Islet of Langerhans (tissue), 1 donor: Measurements from ENCODE around the gene AFDN.

ENCODE experiments used
- FAIRE-seq: peaks from one replicate; lab custom pipeline; 2011; peaks lifted over from hg19 to GRCh38; lab: Jason Lieb, UNC

AFDN gene

DNA sequence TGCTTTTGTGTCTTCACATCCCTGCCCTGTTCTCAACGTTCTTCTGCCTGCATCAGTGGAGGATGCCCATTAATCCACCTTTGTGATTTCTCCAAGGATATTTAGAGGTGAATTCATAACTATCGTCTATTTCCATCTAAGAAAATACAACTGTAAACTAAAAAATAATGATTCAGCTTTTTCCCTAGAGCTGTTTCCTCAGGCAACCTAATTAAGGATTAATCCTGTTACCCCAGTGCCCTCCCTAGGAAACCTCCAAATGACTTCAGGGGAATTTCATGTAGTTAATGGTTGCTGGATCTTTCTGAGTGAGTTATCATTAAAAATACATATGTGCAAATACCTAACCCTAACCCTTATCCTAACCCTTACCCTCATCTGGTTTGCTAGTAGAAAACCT, 14.6 kb upstream of the AFDN start:
- FAIRE-seq: no peak

DNA sequence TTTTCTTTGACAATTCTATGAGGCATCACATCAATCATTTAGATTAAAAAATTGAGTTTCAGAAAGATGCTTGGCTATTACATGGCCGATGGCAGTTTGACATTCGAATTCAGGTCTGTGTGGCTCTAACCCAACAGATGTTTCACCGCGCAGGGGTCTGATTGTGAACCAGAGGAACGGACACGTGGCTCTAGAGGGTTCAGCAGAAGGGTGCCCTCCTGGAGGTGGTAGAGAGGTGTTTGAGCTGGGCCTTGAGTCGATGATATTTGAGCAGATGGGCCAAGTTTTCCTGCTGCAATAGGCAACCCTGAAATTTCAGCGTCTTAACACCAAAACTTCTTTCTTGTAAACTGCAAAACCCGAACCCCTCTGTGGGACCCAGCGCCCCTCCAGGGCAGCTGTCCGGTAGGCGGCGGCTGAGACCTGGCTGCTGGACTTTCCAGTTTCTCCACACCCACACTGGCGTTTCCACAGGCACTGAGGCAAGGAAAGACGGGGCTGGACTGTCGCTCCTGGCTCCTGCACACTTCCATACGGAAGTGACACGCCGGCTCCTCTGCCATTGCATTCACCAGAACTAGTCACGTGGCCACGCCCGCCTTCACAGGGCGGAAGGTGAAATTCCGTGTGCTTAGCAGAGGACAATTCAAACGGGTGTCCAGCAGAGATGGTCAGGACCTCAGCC, 11.3 kb upstream of the AFDN start:
- no peak for FAIRE-seq

DNA sequence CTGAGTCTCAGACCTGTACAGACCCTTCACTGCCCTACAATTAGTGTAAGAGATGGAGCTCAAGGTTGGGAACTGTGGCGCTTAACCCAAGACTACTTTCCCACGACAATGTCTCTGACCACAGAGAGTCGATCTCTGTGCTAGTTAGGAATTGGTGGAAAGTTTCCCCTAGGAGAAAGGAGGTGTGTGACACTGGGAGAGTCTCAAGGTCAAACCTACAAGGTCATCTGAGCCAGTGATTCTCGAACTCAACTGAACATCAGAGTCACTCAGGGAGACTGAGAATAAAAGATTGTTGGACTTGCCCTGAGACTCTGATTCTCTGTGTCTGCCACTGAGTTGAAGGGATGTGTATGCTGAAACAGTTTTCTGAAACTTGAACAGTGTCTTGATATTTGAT, 9.7 kb upstream of the AFDN start:
- FAIRE-seq: no peak

DNA sequence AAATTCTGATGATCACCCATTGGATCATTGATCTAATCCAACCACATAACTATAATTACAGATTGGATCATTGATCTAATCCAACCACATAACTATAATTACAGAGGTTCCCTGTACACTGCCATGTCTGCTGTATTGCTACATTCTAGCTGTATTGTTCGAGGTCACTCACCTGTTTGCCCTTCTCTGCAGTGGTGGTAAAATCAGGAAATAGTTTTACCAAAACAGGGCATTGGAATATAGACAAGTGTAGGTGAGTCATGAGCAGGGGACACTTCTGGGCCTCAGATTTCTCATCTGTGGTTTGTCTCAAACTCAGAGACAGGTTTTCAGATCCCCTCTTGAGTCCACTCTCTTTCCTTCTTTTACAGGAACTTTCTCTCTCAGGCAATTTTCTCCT, 9.0 kb upstream of the AFDN start:
- no peak for FAIRE-seq

DNA sequence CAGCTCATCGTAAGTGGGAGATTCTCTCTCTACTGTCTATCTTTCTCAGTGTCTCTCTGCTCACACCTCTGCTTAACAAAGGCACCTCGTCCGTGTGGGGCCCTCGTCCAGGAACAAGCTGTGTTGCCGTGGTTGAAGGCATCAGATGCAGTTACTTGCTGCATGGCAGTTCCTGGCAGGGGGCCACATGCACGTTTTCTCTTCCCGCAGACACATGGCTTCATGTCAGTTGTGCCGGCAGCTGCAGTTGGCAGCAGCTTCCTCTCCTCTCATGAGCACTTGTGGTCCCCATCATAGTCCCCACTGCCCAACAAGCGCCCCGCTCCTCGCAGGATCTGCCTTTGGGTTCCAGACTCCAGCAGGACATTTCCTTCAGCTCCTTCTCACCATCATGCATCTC, 7.1 kb upstream of the AFDN start:
- FAIRE-seq: no peak

DNA sequence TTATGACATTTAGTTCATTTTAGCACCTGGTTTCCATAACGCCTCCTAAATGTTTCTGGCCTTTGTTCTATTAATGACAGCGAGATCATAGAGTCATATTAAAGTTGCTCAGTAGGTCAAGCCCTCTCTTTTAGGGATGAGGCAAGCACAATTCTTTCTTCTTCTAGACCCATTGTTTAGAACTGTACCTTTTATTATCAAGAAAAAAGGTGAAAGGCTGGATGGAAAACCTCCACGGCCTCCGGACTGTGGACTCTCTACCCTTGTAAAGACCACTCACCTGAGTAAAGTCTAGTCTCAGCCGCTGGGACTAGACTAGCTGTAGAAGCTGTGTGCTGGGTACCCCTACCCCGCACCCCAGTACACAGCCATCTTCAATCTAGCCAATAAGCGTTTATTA, 6.0 kb upstream of the AFDN start:
- FAIRE-seq: no peak

DNA sequence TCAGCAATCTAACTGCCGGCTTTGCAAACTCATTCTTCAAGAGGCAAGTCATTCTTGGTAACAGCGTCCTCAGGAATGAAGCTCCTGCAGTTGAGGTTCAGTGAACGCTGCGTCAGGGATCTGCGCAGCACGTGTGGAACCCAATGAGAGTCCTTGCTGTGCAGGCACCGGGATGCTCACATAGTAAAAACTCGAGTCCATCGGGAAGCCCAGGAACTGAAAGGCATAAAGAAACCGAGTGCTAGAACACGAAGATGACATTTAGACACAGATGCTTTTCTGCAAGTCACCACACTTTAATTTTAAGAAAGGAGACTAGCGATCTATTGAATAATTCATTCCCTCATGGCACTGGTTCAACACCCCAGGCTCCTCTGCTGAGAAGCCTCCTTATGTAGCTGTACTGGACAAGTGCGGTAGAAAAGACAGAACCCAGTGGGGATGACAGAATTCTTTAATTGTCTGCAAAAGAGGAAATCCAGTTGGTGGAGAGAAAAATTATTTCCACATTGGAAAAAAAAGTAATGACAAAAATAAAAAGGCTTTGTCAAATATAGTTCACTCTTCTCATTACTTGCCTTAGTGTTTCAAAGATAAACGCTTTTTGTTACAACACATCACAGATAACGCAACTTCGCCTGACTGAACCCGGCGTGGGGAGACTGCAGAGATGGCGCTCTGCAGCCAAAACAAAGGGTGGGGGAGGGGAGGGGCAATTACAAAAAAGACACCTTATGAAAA, 1.9 kb upstream of the AFDN start:
- no peak for FAIRE-seq

DNA sequence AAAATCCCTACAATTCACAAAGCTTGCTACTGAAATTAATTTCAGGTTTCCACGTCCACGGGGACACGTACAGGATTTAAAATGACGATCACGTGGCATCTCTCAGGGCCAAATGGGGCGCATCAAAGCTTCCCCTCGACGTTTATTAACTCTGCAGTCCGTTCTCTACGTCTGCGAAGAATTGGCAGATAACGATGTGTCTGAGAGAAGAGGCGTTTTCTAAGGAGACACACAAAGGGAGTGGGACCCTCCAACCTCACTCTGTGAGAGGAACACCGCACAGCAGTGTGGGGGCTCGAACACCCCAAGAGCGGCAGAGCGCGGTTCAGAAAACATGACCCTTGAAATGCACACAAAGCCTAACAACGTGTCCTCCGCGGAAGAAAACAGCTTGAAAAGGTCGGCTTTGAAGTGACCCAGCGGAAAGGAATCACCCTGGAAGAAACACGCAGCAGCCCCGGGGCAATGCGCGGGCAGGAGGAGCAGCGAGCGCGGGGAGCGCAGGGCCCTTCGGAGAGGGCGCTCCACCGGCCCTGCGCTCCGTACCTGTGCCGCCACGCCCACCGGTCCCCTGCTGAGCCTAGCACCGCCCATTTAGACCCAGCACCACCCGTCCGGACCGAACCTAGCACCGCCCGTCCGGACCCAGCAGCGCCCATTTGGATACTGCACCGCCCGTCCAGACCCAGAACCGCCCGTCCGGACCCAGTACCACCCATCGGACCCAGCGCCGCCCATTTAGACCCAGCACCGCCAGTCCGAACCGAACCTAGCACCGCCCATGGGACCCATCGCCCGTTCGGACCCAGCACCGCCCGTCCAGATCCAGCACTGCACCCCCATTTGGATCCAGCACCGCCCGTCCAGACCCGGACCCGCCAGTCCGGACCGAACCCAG, 1.1 kb upstream of the AFDN start:
- FAIRE-seq: no peak

DNA sequence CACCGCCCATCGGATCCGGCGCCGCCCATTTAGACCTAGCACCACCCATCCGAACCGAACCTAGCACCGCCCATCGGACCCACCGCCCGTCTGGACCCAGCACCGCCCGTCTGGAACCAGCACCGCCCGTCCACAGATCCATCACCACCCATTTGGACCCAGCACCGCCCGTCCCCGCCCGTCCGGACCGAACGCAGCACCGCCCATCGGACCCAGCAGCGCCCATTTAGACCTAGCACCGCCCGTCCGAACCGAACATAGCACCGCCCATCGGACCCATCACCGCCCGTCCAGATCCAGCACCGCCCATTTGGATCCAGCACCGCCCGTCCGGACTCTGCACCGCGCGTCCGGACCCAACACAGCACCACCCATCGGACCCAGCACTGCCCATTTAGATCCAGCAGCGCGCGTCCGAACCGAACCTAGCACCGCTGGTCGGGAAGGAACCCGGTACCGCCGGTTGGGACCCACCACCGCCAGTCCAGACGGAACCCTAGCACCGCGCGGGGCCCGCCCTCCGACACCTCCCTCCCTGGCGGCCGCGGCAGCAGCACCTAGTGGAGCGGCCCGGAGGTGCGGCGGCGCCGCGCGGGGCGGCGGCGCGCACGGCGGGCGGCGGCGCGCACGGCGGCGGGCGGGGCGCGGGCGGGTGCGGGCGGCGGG, 348 bp upstream of the AFDN start:
- FAIRE-seq: no peak

DNA sequence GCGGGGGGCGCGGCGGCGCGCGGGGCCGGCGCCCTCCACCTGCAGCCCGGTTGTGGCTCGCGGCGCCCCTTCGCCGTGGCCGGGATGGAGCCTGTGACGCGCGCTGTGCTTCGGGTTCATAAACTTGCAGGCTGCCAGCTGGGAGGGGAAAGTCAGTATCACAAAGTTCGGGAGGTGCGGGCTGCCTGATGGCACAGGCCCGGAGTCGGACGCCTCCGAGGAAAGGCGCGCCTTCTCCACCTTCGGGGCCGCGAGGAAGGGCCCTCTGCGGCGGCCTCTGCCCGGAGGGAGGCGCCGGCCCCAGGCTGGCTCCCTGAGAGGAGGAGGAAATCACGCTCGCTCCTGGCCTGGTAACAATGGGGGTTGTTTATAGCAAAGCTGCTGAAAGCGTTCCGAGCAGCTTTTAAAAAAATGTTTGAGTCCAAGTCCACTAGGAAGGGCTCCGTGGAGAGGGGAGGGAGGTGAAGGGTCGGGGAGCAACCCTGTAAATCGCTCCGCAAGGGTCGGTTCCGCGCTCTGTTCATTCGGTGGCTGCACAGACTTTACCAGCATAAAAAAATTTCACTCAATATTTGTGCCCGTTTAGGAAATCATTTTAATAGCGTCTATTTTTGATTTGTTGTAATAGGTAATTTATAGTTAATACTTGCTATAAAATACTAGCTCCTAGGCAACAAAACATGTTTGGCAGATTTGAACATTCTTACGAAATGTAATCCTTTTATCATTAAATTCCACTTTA, 1.0 kb downstream of the AFDN start:
- FAIRE-seq: no peak

DNA sequence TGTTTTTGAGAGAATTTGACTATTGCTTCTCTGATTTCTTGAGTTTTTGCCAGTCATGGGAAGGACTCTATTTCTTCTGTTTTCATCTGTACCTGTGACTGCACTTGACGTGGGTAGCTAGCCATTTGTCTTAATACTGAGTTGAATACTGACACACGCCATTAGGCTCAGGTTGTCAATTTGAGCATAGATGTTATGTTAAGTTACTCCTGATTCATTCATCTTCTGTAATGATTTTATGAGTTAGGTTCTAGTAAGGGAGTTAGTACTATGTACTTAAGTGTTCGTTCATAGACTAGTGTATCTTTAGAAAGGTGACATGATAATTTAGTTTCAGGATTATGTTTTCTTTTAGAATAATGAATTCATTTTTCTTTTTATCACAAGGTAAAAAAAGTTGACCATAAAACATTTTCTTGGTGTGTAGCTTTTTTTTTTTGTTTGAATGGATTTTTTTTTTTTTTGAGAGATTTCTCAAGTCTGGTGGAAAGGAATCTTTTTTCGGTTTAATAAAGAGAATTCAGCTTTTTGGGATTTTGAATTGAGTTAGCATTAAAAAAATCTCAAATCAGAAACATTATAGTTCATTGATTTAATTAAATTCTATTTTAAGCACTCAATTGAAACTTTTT, 1.7 kb downstream of the AFDN start:
- no peak for FAIRE-seq

DNA sequence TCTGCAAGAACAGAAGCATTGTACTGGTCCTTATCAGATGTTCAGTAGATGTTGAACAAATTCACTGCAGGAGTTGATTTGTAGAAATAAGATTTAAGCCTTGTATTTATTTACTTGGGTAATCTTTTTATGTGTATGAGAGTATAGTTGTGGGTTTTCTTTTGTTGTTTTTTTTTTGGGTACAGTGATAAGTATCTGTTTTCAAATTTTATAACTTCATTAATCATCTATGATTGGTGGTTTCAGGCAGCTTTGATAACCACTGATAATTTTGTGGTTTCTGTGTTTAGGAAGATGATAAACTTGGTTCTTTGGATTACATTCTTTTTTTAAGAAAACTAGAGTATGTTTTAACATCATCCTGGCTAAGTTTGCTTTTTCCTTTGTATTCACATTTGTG, 2.8 kb downstream of the AFDN start:
- FAIRE-seq: no peak

DNA sequence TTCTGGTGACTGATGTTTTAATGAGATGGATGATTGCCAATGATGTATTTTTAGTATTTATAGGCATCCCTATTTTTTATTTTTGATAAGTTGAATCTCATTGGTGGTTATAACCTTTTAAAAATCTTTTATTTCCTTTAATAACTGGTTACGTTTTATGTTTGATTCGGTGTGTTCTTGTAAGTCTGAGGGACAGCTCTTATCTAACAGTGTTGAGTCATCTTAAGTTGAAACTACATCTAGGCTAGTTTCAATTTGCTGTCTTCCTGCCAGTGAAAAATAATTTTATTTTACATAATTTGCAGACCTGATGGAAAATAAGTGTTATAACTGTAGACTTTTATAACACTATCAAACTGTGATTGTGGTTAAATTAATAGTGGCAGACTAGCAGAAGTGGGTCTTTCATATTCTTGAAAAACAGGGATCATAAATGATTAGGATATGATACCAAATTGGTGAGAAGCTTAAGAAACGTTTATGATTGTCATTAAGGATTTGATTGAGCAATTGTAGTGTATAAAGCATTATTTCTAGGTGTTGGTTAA, 4.6 kb downstream of the AFDN start:
- FAIRE-seq: peak; percentile 90

DNA sequence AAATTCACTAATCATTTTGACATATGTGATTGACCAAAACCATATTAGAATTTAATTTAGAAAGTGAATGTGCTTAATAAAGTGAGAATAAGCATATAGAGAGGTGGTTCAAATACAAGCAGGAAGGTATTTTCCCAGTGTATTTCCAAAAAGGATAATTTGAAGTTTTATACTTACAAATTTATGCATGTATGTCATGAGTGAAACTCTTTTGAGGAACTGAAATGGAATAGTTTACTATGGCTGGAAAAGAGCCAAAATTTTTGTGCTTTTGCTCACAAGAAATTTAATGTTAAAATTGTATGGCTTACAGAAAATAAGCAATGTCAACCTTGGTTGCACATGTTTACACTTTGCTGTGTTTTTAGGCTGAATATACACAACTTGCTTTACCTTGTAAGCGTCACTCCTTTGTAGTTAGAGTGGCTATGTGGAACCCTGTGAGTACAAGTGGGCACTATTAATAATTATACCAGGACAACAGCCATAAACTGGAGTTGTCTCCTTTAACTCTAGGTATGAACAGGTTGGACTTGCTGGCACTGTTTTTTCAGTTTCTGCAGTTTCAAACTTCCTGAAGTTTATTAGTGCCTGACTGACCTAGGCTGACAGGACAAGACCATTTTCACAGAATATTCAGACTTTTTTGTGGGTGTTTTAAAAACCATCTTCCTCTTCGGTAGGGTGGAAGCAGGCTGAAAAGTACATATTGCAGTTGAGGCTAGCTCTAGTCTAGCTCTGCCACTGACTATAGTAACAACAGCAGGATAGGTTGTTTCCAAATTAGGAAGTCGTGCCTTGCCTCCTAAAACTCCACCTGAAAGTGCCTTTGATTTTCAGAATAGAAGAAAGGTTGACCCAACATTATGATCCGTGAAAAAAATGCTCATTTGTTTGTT, 6.0 kb downstream of the AFDN start:
- FAIRE-seq: no peak

DNA sequence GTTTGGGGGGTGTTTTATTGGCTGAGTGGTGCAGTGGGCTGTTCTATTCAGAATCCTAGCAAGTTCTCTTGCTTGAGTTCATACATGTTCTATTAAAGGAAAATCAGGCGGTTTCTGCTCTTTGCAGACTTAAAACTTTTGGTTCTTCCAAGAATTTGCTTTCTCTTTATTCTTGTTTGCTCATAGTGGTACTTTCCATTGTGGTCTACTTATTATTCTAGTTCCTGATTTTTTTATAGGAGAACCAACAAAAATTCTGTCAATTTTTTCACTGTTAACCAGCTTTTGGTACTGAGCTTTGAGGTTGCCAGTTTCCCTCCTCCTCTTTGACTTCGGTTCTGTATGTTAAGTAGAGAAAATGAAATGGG, 6.7 kb downstream of the AFDN start:
- FAIRE-seq: no peak

DNA sequence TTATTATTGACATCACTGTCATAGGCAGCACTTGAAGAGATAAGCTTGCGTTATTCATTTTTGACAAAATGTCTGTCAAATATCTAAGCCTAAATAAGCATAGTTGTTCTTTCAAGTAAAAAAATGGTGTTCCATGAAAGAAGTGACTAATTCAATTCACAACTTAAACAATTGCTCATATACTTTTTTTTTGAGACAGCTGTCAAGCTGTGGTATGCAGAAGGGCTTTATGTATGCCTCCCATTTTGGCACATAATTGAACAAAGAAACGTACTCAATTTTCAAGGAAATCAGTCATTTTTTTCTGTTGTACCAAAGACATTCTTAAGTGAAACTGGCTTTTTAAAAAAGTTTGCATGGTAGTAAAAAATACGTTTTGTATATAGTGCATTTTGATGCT, 8.5 kb downstream of the AFDN start:
- FAIRE-seq: no peak

DNA sequence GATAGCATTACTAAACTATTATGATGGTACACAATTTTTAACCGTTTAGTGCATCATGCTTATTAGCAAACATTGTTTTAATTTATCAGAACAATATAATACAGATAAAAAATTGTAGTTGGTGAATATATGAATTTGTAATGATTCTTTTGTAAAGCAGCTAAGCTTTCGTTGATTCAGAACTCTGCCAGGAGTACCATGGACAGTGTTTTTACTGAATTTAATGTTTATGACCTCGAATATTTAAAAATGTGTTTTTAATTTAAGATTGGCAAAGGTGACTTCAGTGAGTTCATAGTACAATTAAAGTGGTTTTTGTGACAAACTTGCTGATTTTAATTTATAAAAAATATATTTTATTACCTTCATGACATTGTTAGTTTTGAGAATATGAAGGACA, 10.0 kb downstream of the AFDN start:
- no peak for FAIRE-seq

DNA sequence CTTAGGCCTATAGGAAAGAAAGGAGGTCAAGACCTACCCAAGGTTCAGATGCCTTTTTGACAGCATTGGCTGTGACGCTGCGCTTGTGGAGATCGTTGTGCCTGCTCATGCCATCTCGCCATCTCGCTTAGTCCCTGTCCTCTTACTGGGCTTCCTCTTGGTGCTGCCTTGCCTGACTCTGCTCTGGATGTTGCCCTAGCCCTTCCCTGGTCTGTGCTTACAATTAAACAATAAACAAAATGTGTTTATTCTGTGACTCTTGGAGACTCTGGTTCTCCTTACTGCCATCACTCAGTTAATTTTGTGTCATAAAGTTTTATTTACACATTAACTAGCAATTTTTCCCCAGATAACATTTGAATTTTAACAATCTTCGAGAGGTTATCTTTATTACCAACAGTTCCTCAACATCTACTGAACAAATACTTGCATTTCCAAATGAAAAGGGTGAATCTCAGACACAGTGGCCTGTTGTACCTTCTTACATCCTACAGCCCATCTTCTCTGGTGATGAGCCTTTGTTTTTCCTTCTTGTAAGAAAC, 11.6 kb downstream of the AFDN start:
- peak; percentile 76 for FAIRE-seq

DNA sequence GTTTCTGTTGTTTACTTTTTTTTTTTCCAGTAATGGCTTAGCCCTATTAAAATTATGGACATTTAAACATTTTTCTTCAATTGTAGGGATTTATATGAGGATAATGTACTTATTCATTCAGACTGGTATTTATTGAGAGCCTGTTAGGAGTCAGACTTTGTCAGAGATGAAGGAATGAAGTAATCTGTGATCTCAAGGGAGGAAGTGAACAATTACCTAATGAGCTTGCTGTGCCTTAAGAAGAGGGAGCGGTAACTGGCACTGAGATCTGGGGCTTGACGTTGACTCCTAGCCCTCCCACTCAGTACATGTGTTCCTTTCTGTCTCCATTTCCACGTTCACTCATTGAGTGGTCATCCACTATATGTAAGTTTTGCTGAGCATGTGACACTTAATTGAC, 12.6 kb downstream of the AFDN start:
- no peak for FAIRE-seq

DNA sequence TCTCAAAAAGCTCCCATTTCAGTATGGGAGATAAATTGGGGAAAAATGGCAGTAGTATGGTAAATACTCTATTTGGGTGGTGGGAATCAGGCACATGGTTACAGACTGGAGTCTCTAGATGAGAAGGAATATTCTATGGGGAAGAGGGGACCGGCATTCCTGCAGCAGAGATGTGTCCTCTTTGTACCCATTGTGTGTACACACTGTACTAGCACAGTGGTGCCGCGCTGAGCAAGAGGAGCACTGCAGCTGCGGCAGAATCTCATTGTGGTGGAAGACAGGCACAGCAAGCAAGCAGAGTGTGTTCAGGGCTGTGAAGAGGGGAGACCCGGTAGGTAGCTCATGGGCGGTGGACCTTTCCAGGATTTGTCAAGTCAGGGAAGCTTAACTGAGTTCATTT, 13.0 kb downstream of the AFDN start:
- no peak for FAIRE-seq
